ENCODE data around the gene CERS5.
"Not testable (repeated sequence)": the region's sequence is repeated elsewhere in the genome, so short reads cannot be mapped to it uniquely, and the experiment has no call there.

Gene CERS5

DNA sequence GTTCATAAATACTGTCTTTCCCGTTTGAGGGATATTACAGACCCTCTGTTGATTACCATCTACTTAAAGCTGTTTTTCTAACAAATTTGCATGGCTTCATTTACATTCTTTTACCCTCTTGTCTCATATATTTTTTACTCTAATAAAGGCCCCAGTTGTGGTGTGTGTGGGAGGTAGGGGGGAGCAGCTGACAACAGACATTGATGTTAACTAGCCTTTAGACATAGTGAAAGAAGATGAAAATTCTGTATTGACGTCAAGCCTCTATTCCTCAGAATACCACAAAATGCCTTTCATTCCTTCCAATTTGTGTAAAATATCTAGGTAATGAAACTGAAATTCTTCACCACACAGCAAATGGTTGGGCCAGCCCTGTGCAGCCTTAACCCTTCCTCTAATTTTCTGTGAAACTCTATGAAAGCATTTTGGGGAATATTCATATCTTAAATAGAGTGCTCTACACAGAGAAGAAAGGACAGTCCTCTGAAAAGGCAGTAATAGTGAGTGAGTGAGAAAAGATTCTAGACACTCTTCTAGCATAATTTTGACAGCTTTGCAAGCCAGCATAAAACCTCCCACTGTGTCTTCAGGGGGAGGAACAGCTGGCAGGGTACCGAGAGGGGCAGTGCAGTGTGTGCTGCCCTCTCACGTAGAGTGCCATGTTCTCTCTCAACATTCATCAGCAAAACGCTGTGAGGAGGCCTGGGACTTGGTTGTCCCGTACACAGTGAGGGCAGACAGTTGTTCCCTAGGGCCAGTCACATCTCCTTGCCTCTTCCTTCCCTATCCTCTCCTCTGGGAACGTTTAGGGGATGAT, 20.1 kb upstream of the CERS5 start:
- no peak for DNase-seq (ENCODE audit: low read depth, low spot score)

- no peak for DNase-seq (ENCODE audit: low read depth, low spot score)
Observed at GRCh38 chr12:50186681-50187080, 19.5 kb upstream of the CERS5 start.

DNA sequence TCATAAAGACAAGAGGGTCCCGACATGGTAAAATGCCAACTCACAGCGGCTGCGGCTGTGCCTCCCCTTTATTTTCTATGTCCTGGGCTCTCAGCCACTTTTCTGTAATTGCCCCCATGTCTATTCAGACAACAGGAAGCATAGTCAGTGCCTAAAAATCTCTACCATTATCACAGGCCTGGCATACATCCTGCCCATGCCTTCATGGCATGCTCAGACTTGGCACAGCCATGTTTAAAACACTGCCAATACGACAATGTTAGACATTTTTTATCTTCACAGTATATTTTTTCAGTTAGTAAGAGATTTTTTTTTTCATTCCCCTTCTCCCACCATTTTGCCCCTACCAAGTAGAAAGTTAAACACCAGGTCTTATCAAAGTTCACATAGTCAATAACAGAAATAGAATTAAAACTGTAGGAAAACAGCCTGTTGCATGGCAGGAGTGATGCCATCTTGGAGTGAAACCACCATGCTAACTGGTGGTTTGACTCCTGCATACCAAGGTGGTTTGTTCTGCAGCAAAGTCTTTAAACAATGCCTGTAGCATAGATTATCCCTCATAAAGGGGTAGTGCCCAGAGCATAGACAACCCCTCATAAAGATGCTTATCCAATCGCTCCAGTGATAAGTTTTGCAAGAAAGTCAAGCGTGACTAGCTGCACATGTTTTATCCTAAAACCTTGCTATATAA, 18.9 kb upstream of the CERS5 start:
- DNase-seq (ENCODE audit: low read depth, low spot score), result no peak

DNA sequence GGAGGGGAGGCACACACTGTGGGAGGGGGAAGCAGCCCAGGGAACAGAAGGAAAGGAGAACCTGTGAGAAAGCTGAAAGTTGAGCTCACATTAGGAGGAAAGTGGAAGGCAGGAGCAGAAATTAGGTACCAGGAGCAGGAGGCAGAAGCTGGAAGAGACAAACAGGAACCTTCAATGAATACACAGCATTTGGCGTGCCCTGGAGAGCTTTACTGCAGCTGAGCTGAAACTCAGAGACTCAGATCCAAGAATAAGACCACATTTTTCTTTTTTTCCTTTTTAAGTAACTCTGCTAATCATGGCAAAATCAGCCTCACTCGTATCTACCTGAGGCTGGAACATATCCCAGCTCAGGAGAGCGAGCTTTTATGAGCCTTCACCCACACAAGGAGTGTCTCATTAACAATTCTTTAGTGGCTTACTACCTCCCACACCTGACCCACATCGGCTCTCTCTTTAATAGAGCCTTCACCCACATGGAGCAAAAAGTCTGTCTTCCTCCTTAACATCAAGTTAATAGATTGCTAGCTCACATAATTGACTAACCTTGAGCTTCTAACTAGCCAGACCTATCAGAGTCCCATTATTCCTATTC, 18.2 kb upstream of the CERS5 start:
- no peak for DNase-seq (ENCODE audit: low read depth, low spot score)

DNA sequence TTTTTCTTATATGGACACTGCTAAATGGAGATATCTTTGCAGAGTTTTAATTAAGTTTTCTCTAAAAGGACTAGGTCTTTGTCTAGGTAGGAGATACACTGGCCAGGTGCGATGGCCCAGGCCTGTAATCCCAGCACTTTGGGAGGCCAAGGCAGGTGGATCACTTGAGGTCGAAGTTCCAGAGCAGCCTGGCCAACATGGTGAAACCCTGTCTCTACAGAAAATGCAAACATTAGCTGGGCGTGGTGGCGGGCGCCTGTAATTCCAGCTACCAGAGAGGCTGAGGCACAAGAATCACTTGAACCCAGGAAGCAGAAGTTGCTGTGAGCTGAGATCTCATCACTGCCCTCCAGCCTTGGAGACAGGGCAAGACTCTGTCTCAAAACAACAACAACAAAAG, 17.1 kb upstream of the CERS5 start:
- DNase-seq (ENCODE audit: low read depth, low spot score), result no peak

- DNase-seq (ENCODE audit: low read depth, low spot score), result no peak
Observed at GRCh38 chr12:50182461-50182860, 15.3 kb upstream of the CERS5 start.

- DNase-seq (ENCODE audit: low read depth, low spot score), result no peak
Observed at GRCh38 chr12:50181691-50182090, 14.5 kb upstream of the CERS5 start.

DNA sequence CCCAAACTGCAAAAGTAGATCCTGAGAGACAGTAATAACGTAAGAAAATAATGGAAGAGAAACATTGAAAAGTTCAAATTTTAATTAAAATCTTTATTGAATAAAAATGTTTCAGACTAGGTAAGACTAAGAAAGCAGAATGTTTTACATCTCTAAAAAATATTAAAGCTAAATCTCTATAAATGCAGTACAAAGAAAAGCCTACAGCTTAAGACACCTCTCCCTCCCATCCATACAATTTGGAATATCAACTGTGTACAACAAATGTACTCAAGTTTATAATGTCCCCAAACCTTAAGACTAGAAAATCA, 8.5 kb upstream of the CERS5 start:
- DNase-seq (ENCODE audit: low read depth, low spot score), result no peak

- DNase-seq (ENCODE audit: low read depth, low spot score), result peak; percentile 69
Observed at GRCh38 chr12:50174971-50175715, 8.0 kb upstream of the CERS5 start.

- DNase-seq (ENCODE audit: low read depth, low spot score), result no peak
Observed at GRCh38 chr12:50166799-50167048, 445 bp downstream of the CERS5 start.

GRCh38 chr12:50164963-50165362, 2.2 kb downstream of the CERS5 start:
- no peak for DNase-seq (ENCODE audit: low read depth, low spot score)

GRCh38 chr12:50162230-50162629, 4.9 kb downstream of the CERS5 start:
- DNase-seq (ENCODE audit: low read depth, low spot score), result no peak

- DNase-seq (ENCODE audit: low read depth, low spot score), result no peak
Observed at GRCh38 chr12:50160643-50161042, 6.5 kb downstream of the CERS5 start.

DNA sequence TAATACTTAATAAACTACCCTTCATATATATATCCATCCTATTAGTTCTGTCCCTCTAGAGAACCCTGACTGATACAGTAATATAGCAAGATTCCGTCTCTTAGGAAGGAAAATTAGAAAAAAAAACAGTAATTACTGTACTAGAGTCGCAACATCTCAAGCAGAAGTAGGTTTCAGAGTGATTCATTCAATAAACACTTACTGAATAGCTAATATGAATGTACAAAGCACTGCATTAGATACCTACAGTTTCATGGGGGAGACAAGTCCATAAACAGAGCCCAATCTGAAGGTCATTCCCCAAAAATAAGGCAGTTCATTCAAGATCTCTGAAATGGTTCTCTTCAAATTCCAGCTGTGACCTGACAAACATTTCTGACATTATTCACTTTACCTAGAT, 9.9 kb downstream of the CERS5 start:
- no peak for DNase-seq (ENCODE audit: low read depth, low spot score)

DNA sequence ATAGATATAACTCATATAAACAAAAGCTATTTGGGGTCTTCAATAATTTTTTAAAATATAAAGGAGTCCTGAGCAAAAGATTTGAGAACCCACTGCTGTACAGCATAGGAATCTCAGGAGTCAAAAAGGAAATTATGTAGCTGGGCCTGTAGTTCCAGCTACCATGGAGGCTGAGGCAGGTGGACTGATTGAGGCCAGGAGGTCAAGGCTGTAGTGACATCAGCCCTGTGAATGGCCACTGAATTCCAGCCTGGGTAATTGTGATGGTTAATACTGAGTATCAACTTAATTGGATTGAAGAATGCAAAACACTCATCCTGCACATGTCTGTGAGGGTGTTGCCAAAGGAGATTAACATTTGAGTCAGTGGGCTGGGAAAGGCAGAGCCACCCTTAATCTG, 10.5 kb downstream of the CERS5 start:
- DNase-seq (ENCODE audit: low read depth, low spot score), result no peak

DNA sequence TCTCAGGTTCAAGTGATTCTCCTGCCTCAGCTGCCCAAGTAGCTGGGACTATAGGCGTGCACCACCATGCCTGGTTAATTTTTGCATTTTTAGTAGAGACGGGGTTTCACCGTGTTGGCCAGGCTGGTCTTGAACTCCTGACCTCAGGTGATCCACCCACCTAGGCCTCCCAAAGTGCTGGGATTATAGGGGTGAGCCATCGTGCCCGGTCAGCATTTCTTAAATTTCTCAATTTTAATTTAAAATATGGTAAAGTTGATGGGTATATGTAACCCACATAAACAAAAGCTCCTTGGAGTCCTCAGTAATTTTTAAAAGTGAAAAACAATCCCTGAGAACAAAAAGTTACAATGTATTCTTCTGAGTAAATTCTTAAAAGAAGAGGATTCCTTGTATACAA, 12.2 kb downstream of the CERS5 start:
- DNase-seq (ENCODE audit: low read depth, low spot score), result not testable (repeated sequence)

DNA sequence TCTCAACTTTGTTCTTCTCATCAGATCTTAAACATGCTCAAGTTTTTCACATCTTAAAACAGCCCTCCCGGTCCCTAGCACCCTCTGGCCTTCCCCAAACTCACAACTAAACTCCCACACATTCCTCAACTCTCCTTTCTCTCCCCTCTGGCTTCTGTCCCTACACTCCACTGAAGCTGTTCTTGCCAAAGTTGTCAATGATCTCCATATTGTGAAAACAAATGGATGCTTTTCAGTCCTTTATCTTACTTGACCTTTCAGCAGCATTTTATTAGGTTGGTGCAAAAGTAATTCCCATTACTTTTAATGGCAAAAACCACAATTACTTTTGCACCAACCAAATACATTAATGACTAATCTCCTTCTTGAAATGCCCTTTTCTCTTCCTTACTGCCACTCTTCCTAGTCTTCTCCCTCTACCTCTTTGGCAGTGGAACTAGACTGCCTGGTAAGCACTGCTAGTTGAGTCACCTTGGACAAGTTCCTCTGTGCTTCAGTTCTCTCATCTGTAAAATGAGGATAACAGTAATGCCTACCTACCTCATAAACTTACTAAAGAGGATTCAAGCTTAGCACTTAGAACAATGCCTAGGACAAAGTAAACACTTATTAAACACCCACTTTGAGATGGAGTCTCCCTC, 16.0 kb downstream of the CERS5 start:
- no peak for DNase-seq (ENCODE audit: low read depth, low spot score)

- DNase-seq (ENCODE audit: low read depth, low spot score), result no peak
Observed at GRCh38 chr12:50149311-50149710, 17.9 kb downstream of the CERS5 start.

DNA sequence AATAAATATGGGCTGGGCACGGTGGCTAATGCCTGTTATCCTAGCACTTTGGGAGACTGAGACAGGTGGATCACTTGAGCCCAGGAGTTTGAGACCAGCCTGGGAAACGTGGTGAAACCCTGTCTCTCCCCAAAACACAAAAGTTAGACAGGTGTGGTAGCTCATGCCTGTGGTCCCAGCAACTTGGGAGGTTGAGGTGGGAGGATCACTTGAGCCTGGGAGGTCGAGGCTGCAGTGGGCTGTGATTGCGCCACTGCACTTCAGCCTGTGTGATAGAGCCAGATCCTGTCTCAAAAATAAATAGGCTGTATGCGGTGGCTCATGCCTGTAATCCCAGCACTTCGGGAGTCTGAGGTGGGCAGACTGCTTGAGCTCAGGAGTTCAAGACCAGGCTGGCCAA, 19.2 kb downstream of the CERS5 start:
- DNase-seq (ENCODE audit: low read depth, low spot score), result not testable (repeated sequence)

DNA sequence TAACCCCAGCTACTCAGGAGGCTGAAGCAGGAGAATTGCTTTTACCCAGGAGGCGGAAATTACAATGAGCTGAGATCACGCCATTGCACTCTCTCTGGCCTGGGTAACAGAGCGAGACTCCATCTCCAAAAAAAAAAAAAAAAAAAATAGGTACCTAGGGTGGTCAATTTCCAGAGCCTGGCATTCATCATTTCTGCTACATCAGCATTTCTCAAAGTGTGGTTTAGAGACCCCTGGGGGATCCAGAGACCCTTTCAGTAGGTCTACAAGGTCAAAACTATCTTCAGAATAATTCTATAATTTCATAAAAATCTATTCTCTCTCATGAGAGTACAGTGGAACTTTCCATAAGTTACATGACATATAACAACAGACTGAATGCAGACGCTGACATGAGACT, 19.9 kb downstream of the CERS5 start:
- no peak for DNase-seq (ENCODE audit: low read depth, low spot score)

DNA sequence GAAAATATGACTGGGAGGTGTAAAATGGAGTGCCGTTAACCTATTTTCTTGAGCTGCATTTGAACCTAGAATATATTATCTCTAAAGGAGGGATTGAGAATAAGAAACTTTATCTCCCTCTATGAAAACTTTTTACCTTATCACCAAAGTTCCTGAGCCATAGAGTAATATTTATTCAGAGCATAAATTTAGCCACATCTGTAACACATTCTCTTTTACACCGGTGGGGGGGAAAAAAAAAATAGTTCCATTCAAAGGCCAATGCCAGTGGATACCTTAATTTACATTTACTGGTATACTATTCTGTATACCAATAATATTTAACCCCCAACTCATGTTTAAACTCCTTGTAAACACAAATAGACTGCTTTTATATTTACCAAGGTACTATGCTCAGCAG, 21.7 kb downstream of the CERS5 start:
- no peak for DNase-seq (ENCODE audit: low read depth, low spot score)

- no peak for DNase-seq (ENCODE audit: low read depth, low spot score)
Observed at GRCh38 chr12:50142993-50143392, 24.2 kb downstream of the CERS5 start.
